ENCODE data around the gene LRP1B.
A peak's percentile ranks its signal among the peaks of the same experiment; 100 is the strongest.

Gene LRP1B

DNA sequence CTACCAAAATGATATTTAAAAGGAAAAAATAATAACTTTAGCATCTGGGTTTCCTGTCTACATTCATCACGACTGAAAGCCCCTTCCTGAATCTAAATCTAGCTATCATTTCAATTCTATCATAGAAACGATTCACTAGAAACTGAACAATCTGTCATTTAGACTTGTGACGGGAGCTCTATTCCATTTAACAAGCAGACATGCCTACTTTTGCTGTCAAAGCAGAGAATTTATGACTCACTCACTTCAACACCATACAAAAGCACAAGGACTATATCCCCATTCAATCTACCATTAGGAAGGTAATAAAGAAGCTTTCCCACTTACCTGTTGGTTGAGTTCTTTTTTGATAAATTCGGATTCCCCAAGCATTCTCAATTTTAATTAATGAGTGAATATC lies 1072.3 kb downstream of the LRP1B start:
- Histone ChIP-seq H3K36me3 (no peaks in the 10 kb centered on the region), H3K27me3 (no peaks in the 10 kb centered on the region), H3K4me1 (peaks cover 3% of the 10 kb centered on the region; the same call in 1 of the 2 replicates), H3K4me3 (ENCODE audit: low read depth, low read length) (no peak overlapping the region), H3K9me3 (no peaks in the 10 kb centered on the region)
- DNase-seq = no peak
- TF ChIP-seq, protein P1, sequence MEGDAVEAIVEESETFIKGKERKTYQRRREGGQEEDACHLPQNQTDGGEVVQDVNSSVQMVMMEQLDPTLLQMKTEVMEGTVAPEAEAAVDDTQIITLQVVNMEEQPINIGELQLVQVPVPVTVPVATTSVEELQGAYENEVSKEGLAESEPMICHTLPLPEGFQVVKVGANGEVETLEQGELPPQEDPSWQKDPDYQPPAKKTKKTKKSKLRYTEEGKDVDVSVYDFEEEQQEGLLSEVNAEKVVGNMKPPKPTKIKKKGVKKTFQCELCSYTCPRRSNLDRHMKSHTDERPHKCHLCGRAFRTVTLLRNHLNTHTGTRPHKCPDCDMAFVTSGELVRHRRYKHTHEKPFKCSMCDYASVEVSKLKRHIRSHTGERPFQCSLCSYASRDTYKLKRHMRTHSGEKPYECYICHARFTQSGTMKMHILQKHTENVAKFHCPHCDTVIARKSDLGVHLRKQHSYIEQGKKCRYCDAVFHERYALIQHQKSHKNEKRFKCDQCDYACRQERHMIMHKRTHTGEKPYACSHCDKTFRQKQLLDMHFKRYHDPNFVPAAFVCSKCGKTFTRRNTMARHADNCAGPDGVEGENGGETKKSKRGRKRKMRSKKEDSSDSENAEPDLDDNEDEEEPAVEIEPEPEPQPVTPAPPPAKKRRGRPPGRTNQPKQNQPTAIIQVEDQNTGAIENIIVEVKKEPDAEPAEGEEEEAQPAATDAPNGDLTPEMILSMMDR (IDR thresholded peaks at IDR 0.05; ENCODE audit: low read depth, low read length) = no peak

- H3K4me3 ChIP-seq (ENCODE audit: low read depth, low read length) = no peak overlapping the region
- no peak for DNase-seq
- no peaks in the 10 kb centered on the region for H3K36me3 ChIP-seq
- H3K27me3 ChIP-seq = no peaks in the 10 kb centered on the region
- TF ChIP-seq, protein P1 (IDR thresholded peaks at IDR 0.05; ENCODE audit: low read depth, low read length) = no peak
- no peaks in the 10 kb centered on the region for H3K4me1 ChIP-seq
- no peaks in the 10 kb centered on the region for H3K9me3 ChIP-seq
These were observed 1075.3 kb downstream of the LRP1B start for GRCh38 chr2:141055531-141055930.

DNA sequence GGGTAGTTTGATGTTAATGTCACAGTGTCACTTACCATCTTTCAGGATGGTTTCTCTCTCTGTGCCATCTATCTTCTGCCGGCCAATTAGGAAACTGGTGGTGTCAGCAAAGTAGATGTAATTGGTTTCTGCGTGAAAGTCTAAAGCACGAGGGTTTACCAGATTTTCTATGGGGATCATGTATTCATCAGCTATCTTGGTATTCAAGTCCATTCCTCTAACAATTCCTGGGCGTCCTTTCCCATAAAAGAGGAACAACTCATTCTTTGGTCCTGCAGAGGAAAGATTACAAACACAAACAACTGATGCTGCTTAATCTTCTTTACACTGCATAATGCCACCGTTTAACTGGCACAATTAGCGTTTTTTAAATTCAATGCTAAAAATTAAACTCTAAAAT lies 1081.9 kb downstream of the LRP1B start:
- no peak overlapping the region for H3K4me3 ChIP-seq (ENCODE audit: low read depth, low read length)
- H3K9me3 ChIP-seq = no peaks in the 10 kb centered on the region
- DNase-seq = no peak
- H3K27me3 ChIP-seq = no peaks in the 10 kb centered on the region
- H3K4me1 ChIP-seq = no peaks in the 10 kb centered on the region
- TF ChIP-seq, protein P1 (IDR thresholded peaks at IDR 0.05; ENCODE audit: low read depth, low read length) = no peak
- no peaks in the 10 kb centered on the region for H3K36me3 ChIP-seq

DNA sequence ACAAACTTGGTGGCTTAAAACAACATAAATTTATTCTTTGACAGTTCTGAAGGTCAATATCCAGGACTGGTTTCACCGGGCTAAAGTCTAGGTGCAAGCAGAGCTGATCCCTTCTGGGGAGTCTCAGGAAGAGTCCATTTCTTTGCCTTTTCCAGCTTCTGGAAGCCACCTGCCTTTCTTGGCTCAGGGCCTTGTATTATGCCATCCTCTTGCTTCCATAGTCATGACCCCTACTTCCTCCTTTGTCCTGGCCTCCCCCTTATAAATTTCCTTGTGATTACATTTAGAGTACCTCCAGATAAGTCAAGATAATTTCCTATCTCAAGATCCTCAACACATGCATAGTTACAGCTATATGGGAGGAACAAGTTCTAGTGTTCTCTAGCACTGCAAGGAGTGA lies 1089.5 kb downstream of the LRP1B start:
- Histone ChIP-seq H3K4me3 (ENCODE audit: low read depth, low read length) (no peak overlapping the region), H3K4me1 (no peaks in the 10 kb centered on the region), H3K27me3 (no peaks in the 10 kb centered on the region), H3K36me3 (no peaks in the 10 kb centered on the region), H3K9me3 (no peaks in the 10 kb centered on the region)
- TF ChIP-seq, protein P1 (IDR thresholded peaks at IDR 0.05; ENCODE audit: low read depth, low read length) = no peak
- peak; percentile 6 for DNase-seq

- H3K36me3 ChIP-seq = no peaks in the 10 kb centered on the region
- no peaks in the 10 kb centered on the region for H3K27me3 ChIP-seq
- no peaks in the 10 kb centered on the region for H3K9me3 ChIP-seq
- H3K4me1 ChIP-seq = no peaks in the 10 kb centered on the region
- TF ChIP-seq, protein P1 (IDR thresholded peaks at IDR 0.05; ENCODE audit: low read depth, low read length) = no peak
- H3K4me3 ChIP-seq (ENCODE audit: low read depth, low read length) = no peak overlapping the region
- DNase-seq = no peak
These were observed 1092.5 kb downstream of the LRP1B start for GRCh38 chr2:141038341-141038740.

- H3K9me3 ChIP-seq = no peaks in the 10 kb centered on the region
- no peaks in the 10 kb centered on the region for H3K27me3 ChIP-seq
- H3K36me3 ChIP-seq = no peaks in the 10 kb centered on the region
- DNase-seq = no peak
- no peaks in the 10 kb centered on the region for H3K4me1 ChIP-seq
- TF ChIP-seq, protein P1 (IDR thresholded peaks at IDR 0.05; ENCODE audit: low read depth, low read length) = no peak
- no peak overlapping the region for H3K4me3 ChIP-seq (ENCODE audit: low read depth, low read length)
These were observed 1093.5 kb downstream of the LRP1B start for GRCh38 chr2:141037361-141037760.
